HAP-1 (cell line): ENCODE results near the gene AKAP6.

ENCODE experiments used
- DNase-seq, 2 experiments: peaks; one replicate each; pipeline ENCODE4 v3.0.0-alpha.2; 2016 to 2020; ENCODE audit warnings: low spot score in 2 of 2
- H3K27me3 ChIP-seq: fragments of 250-450 bp; sonication (Bioruptor Pico); 2 replicates; pipeline ENCODE4 v1.5.1; 2020; ENCODE audit warnings: low read depth, mild to moderate bottlenecking, moderate library complexity
- H3K36me3 ChIP-seq: fragments of 250-450 bp; sonication (Bioruptor Pico); replicated peaks from 2 replicates; pipeline ENCODE4 v1.5.1; 2020; ENCODE audit warnings: mild to moderate bottlenecking
- H3K4me1 ChIP-seq: fragments of 250-450 bp; sonication (Bioruptor Pico); 2 replicates; pipeline ENCODE4 v1.5.1; 2020; ENCODE audit warnings: mild to moderate bottlenecking
- H3K4me3 ChIP-seq: fragments of 250-450 bp; sonication (Bioruptor Pico); 2 replicates; pipeline ENCODE4 v1.5.1; 2020; ENCODE audit warnings: mild to moderate bottlenecking, moderate library complexity
- H3K9me3 ChIP-seq: fragments of 250-450 bp; sonication (Bioruptor Pico); 2 replicates; pipeline ENCODE4 v1.5.1; 2020; ENCODE audit warnings: mild to moderate bottlenecking, moderate library complexity
- in situ Hi-C: fragments of 300-500 bp; cut with MboI; formaldehyde crosslinking; loops from 3 replicates; pipeline ENCODE4 v1.14.3; 2020; ENCODE audit warnings: low sequenced_read_pairs, inconsistent platforms, mixed read lengths

The AKAP6 gene

GRCh38 chr14:32820181-32820580, 491.1 kb downstream of the AKAP6 start:
- in situ Hi-C loops = no loop called here
- DNase-seq = no peak
- H3K27me3 ChIP-seq = no peaks in the 10 kb centered on the region; the same call in 1 of the 2 replicates
- no peak overlapping the region for H3K4me3 ChIP-seq
- no peaks in the 10 kb centered on the region for H3K36me3 ChIP-seq
- no peaks in the 10 kb centered on the region for H3K4me1 ChIP-seq
- H3K9me3 ChIP-seq = no peaks in the 10 kb centered on the region

- in situ Hi-C loops = no loop called here
- no peaks in the 10 kb centered on the region for H3K36me3 ChIP-seq
- H3K4me3 ChIP-seq = no peak overlapping the region
- H3K4me1 ChIP-seq = no peaks in the 10 kb centered on the region
- no peak for DNase-seq
- H3K9me3 ChIP-seq = no peaks in the 10 kb centered on the region
- no peaks in the 10 kb centered on the region; the same call in 1 of the 2 replicates for H3K27me3 ChIP-seq
Observed at GRCh38 chr14:32820682-32821081, 491.6 kb downstream of the AKAP6 start.

- H3K4me3 ChIP-seq = no peak overlapping the region
- H3K27me3 ChIP-seq = no peaks in the 10 kb centered on the region; the same call in 1 of the 2 replicates
- no peaks in the 10 kb centered on the region for H3K4me1 ChIP-seq
- H3K36me3 ChIP-seq = no peaks in the 10 kb centered on the region
- in situ Hi-C loops = no loop called here
- no peaks in the 10 kb centered on the region for H3K9me3 ChIP-seq
- DNase-seq = no peak
Observed at GRCh38 chr14:32821964-32822653, 493.0 kb downstream of the AKAP6 start.

- Histone ChIP-seq H3K4me1 (no peaks in the 10 kb centered on the region), H3K27me3 (no peaks in the 10 kb centered on the region), H3K4me3 (no peak overlapping the region), H3K36me3 (no peaks in the 10 kb centered on the region), H3K9me3 (no peaks in the 10 kb centered on the region)
- no peak for DNase-seq
- in situ Hi-C loops = no loop called here
Observed at GRCh38 chr14:32823706-32824105, 494.6 kb downstream of the AKAP6 start.

- Histone ChIP-seq H3K9me3 (no peaks in the 10 kb centered on the region), H3K36me3 (no peaks in the 10 kb centered on the region), H3K4me1 (no peaks in the 10 kb centered on the region), H3K27me3 (no peaks in the 10 kb centered on the region), H3K4me3 (no peak overlapping the region)
- no peak for DNase-seq
- in situ Hi-C loops = no loop called here
Observed at GRCh38 chr14:32824195-32824594, 495.1 kb downstream of the AKAP6 start.

- H3K36me3 ChIP-seq = no peaks in the 10 kb centered on the region
- in situ Hi-C loops = no loop called here
- DNase-seq = no peak
- no peaks in the 10 kb centered on the region for H3K27me3 ChIP-seq
- H3K4me3 ChIP-seq = no peak overlapping the region
- H3K4me1 ChIP-seq = no peaks in the 10 kb centered on the region
- H3K9me3 ChIP-seq = no peaks in the 10 kb centered on the region
Observed at GRCh38 chr14:32825058-32825457, 496.0 kb downstream of the AKAP6 start.

GRCh38 chr14:32826404-32827082, 497.4 kb downstream of the AKAP6 start:
- no peaks in the 10 kb centered on the region for H3K9me3 ChIP-seq
- in situ Hi-C loops = no loop called here
- no peak for DNase-seq
- H3K27me3 ChIP-seq = no peaks in the 10 kb centered on the region
- H3K4me1 ChIP-seq = no peaks in the 10 kb centered on the region
- no peaks in the 10 kb centered on the region for H3K36me3 ChIP-seq
- H3K4me3 ChIP-seq = no peak overlapping the region

- in situ Hi-C loops = no loop called here
- Histone ChIP-seq H3K4me1 (no peaks in the 10 kb centered on the region), H3K9me3 (no peaks in the 10 kb centered on the region), H3K27me3 (no peaks in the 10 kb centered on the region), H3K4me3 (no peak overlapping the region), H3K36me3 (no peaks in the 10 kb centered on the region)
- no peak for DNase-seq
Observed at GRCh38 chr14:32827514-32827913, 498.4 kb downstream of the AKAP6 start.

GRCh38 chr14:32835924-32836323, 506.8 kb downstream of the AKAP6 start:
- H3K27me3 ChIP-seq = no peaks in the 10 kb centered on the region

GRCh38 chr14:32841698-32842097, 512.6 kb downstream of the AKAP6 start:
- no peaks in the 10 kb centered on the region for H3K27me3 ChIP-seq
- H3K9me3 ChIP-seq = no peaks in the 10 kb centered on the region
- H3K4me3 ChIP-seq = no peak overlapping the region
- H3K4me1 ChIP-seq = no peaks in the 10 kb centered on the region
- in situ Hi-C loops = no loop called here
- H3K36me3 ChIP-seq = no peaks in the 10 kb centered on the region
- no peak for DNase-seq

More at GRCh38 chr14:32835924-32836323, 506.8 kb downstream of the AKAP6 start:
- Histone ChIP-seq H3K36me3 (no peaks in the 10 kb centered on the region), H3K9me3 (no peaks in the 10 kb centered on the region), H3K4me1 (no peaks in the 10 kb centered on the region), H3K4me3 (no peak overlapping the region)
- no peak for DNase-seq
- in situ Hi-C loops = no loop called here

GRCh38 chr14:32846821-32847365, 517.8 kb downstream of the AKAP6 start:
- in situ Hi-C loops = no loop called here
- Histone ChIP-seq H3K27me3 (no peaks in the 10 kb centered on the region), H3K4me1 (no peaks in the 10 kb centered on the region), H3K36me3 (no peaks in the 10 kb centered on the region), H3K9me3 (no peaks in the 10 kb centered on the region), H3K4me3 (no peak overlapping the region)
- DNase-seq = no peak

- no peaks in the 10 kb centered on the region for H3K36me3 ChIP-seq
- no peak for DNase-seq
- no peaks in the 10 kb centered on the region for H3K27me3 ChIP-seq
- H3K4me3 ChIP-seq = no peak overlapping the region
- in situ Hi-C loops = no loop called here
- H3K9me3 ChIP-seq = no peaks in the 10 kb centered on the region
- no peaks in the 10 kb centered on the region for H3K4me1 ChIP-seq
Observed at GRCh38 chr14:32847867-32848266, 518.8 kb downstream of the AKAP6 start.

GRCh38 chr14:32865827-32866376, 536.8 kb downstream of the AKAP6 start:
- H3K27me3 ChIP-seq = no peaks in the 10 kb centered on the region
- no peaks in the 10 kb centered on the region for H3K4me1 ChIP-seq
- H3K9me3 ChIP-seq = no peaks in the 10 kb centered on the region
- H3K36me3 ChIP-seq = no peaks in the 10 kb centered on the region
- in situ Hi-C loops = no loop called here
- no peak overlapping the region for H3K4me3 ChIP-seq
- DNase-seq = no peak

GRCh38 chr14:32883188-32883587, 554.1 kb downstream of the AKAP6 start:
- Histone ChIP-seq H3K4me3 (no peak overlapping the region), H3K27me3 (no peaks in the 10 kb centered on the region), H3K4me1 (no peaks in the 10 kb centered on the region), H3K36me3 (no peaks in the 10 kb centered on the region), H3K9me3 (no peaks in the 10 kb centered on the region)
- in situ Hi-C loops = no loop called here
- no peak for DNase-seq
